Erythroblast (primary cell): ENCODE data around the gene NGRN.

Experiments used
- GATA1 ChIP-seq: IDR thresholded peaks from 2 replicates; pipeline ENCODE4 v1.6.1; 2011; ENCODE audit warnings: low read depth, mild to moderate bottlenecking, control low read depth, low read length, moderate library complexity
- POLR2A ChIP-seq: IDR thresholded peaks from 2 replicates; pipeline ENCODE4 v1.6.1; 2011; ENCODE audit warnings: mild to moderate bottlenecking, low read length

- TF ChIP-seq POLR2A (no peak), GATA1 (no peak)
Observed at GRCh38 chr15:90249203-90249863, 16.1 kb upstream of the NGRN start, which contains the start of gene TTLL13.
